Stomach smooth muscle (tissue), 2 donors: ENCODE results near the gene TEX19.
A peak's percentile ranks its signal among the peaks of the same experiment; 100 is the strongest.
"Not testable (repeated sequence)": the region's sequence is repeated elsewhere in the genome, so short reads cannot be mapped to it uniquely, and the experiment has no call there.

Experiments
- H3K27ac ChIP-seq: one replicate; pipeline ENCODE4 v1.7.0; 2013; ENCODE audit warnings: mild to moderate bottlenecking, low read length, inconsistent platforms
- H3K27me3 ChIP-seq, 2 donors: one replicate each; pipeline ENCODE4 v1.7.0; 2013; ENCODE audit warnings: low read length in 2 of 2; ENCODE audit not compliant: insufficient read depth in 2 of 2, control insufficient read depth in 1 of 2
- H3K36me3 ChIP-seq, 2 donors: one replicate each; pipeline ENCODE4 v1.7.0; 2013; ENCODE audit warnings: low read length in 2 of 2; ENCODE audit not compliant: control insufficient read depth in 2 of 2, insufficient read depth in 2 of 2
- H3K4me1 ChIP-seq: one replicate; pipeline ENCODE4 v1.7.0; 2013; ENCODE audit warnings: low read length; ENCODE audit not compliant: control insufficient read depth, insufficient read depth
- H3K4me3 ChIP-seq, 2 donors: one replicate each; pipeline ENCODE4 v1.7.0; 2013; ENCODE audit warnings: low read length in 2 of 2
- H3K9ac ChIP-seq, 2 donors: one replicate each; pipeline ENCODE4 v1.7.0; 2013; ENCODE audit warnings: low read length in 2 of 2, mild to moderate bottlenecking in 1 of 2
- H3K9me3 ChIP-seq, 2 donors: one replicate each; pipeline ENCODE4 v1.7.0; 2013; ENCODE audit warnings: low read length in 2 of 2; ENCODE audit not compliant: control insufficient read depth in 2 of 2
- donor health status: healthy.
- donor health status: Pancreatic carcinoma.

TEX19 gene

DNA sequence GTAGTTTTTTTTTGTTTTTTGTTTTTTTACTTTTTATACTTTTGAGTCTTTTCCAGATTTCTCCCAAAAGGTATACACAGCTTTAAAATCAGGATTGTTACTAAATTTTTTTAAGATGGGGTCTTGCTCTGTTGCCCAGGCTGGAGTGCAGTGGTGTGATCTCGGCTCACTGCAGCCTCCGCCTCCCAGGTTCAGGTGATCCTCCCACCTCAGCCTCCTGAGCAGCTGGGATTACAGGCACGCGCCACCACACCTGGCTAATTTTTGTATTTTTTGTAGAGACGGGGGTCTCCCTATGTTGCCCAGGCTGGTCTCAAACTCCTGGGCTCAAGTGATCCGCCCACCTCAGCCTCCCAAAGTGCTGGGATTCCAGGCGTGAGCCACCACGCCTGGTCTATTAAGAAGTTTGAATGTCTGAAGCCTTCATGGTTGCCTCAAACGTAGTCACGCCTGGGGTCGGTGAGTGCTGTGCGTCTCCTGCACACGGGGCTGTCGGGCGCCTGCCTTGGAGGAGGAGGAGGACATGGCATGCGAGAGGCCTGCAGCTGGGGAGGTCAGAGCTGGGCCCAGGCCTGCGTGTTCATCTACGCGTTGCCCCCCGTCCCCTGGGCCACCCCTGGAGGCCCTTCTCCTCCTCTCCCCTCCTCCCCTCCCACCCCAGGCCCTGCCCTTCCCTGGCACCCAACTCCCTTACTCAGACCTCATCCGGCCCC, 23.3 kb downstream of the TEX19 start:
- not testable (repeated sequence) for H3K4me3 ChIP-seq, H3K9me3 ChIP-seq, H3K36me3 ChIP-seq, H3K9ac ChIP-seq, H3K27ac ChIP-seq
- Histone ChIP-seq H3K27me3 (peaks cover 27 to 47% of the 10 kb centered on the region in 2 donors), H3K4me1 (peaks cover 22% of the 10 kb centered on the region)

DNA sequence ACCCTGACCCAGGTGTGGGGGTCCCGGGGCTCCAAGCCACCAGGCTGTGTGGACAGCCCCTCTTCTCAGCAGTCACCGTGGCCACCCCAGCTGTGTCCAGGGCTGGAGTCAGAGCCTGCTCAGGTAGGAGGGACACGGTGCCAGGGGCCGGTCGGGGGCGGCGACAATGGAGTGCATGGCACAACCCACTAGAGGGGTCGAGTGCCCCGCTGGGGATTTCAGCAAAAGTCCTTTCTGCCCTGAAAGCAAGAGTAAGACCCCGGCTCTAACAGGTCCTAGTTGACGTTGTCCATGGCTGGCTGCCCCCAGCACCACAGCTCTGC, 23.8 kb downstream of the TEX19 start:
- Histone ChIP-seq H3K4me3 (no peak overlapping the region), H3K4me1 (peaks cover 22% of the 10 kb centered on the region), H3K27me3 (peaks cover 27 to 47% of the 10 kb centered on the region in 2 donors)

DNA sequence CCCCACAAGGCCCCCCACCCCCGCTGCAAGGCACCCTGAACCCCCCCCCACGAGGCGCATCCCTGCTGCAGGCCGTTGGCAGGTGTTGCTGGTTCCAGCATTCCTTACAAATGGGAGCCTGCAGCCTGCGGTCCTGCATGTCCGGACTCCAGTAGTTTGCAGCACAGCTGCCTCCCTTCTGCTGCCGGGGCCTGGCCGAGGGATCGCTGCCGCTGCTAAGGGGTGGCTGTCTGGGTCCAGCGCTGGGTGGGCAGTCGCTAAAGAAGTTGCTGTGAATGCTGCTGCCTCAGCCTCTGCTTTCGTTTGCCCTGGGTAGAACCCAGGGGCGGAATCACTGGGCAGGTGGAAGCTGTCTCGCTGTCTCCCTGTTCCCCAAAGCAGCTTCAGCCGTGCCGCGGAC, 24.4 kb downstream of the TEX19 start:
- Histone ChIP-seq H3K4me1 (peaks cover 22% of the 10 kb centered on the region), H3K36me3 (no peaks in the 10 kb centered on the region), H3K27ac (no peak overlapping the region), H3K9ac (no peak overlapping the region), H3K27me3 (peaks cover 25 to 43% of the 10 kb centered on the region in 2 donors), H3K9me3 (no peaks in the 10 kb centered on the region), H3K4me3 (no peak overlapping the region)

More for the DNA sequence above, 23.8 kb downstream of the TEX19 start:
- Histone ChIP-seq H3K27ac (no peak overlapping the region), H3K36me3 (no peaks in the 10 kb centered on the region), H3K9ac (no peak overlapping the region), H3K9me3 (no peaks in the 10 kb centered on the region)

DNA sequence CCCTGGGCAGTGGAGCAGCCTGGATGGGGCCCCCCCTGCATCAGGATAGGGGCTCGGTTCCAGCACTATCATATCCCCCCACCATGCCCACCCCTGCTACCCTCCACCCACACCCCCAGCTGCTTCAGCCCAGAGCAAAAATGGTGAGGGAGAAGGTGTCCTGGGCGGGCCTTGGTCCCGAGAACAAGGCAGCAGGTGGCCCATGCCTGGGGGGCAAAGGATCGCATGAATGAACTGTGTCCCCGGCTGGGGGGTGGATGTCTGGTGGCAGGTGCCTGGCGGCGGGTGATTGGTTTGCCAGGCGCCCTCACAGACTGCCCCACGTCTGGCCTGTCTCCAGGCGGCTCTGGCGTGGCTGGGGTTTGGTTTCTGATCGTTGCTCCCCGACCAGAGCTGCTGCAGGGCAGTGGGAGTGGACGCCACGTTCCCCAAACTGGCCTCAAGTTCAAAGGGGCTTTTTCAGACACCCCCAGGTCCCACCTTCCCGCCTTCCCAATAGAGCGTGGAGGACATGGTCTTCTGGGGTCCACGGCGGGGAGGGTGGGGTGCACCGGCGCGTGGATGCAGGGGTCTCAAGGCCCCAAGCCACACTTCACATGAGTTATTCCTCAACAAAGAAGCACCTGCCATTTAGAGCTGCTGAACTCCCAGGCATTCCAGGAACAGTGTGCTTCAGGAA, 25.1 kb downstream of the TEX19 start:
- Histone ChIP-seq H3K9me3 (no peaks in the 10 kb centered on the region), H3K4me3 (no peak overlapping the region), H3K27ac (no peak overlapping the region), H3K27me3 (peaks cover 21 to 38% of the 10 kb centered on the region in 2 donors), H3K36me3 (no peaks in the 10 kb centered on the region), H3K4me1 (peaks cover 22% of the 10 kb centered on the region), H3K9ac (no peak overlapping the region)

DNA sequence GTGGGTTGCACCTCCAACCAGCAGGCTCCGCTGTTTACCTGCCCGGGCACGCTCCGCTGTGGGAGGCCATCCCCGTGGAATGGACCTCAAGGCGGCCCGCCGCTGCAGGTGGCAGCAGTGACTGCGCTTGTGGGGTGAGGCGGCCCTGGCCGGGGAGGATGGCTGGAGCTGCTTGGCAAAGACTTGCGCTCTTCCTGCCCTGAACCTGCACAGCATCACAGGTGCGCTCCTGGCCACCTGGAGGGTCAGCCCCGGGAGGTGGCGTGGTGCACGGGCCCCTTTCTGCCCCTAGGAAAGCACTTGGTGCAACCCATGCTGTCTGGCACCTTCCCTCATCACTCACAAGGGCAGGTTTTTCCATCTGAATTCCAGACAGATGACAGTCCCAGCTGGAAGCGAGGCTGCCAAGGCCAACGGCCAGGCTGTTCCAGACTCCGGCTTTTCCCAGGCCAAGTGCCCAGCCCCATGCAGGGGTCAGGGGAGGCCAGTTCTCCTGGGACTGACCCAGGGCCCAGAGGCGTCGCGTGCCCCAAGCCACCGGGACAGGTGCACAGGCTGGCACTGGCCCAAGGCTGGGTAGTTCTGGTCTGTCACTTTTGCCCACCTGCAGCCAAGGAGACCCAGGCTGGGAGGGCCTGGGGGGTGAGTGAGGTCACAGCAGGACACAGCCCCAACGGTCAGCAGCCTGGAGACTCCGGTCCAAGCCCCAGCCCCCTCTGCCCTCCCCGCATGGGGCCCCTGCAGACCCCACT, 25.9 kb downstream of the TEX19 start:
- Histone ChIP-seq H3K9me3 (no peaks in the 10 kb centered on the region), H3K27me3 (peaks cover 16 to 33% of the 10 kb centered on the region in 2 donors), H3K36me3 (no peaks in the 10 kb centered on the region), H3K4me3 (no peak overlapping the region), H3K4me1 (peaks cover 22% of the 10 kb centered on the region), H3K27ac (no peak overlapping the region), H3K9ac (no peak overlapping the region)

DNA sequence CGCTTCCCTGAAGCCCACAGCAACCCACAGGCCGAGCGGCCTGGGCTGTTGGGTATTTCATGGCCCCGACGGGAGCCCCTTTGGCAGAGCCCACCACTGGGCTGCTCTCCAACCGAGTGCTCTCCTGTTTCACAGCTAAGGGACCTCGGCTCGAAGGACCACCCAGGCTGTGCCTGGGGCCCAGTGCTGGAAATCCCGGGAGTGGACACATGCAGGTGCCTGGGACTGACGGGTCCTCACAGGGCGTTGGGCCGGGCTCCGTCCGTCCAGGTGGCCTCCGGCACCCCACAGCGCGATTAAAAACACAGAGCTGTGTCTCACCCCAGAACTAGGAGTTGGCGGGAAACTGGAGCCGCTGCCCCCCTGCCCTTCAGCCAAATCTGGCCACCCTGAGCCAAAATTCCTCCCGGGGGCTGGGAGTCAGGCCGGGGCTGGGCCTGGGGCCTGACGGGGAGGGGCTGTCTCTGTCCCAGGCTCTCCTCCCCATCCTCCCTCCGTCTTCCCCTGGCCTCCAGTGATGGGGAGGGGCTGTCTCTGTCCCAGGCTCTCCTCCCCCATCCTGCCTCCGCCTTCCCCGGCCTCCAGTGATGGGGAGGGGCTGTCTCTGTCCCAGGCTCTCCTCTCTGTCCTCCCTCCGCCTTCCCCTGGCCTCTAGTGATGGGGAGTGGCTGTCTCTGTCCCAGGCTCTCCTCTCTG, 26.7 kb downstream of the TEX19 start:
- no peaks in the 10 kb centered on the region for H3K9me3 ChIP-seq
- peak overlapping the region in 1 of 2 donors; percentile 15 for H3K4me3 ChIP-seq
- no peaks in the 10 kb centered on the region for H3K36me3 ChIP-seq
- peaks cover 22% of the 10 kb centered on the region for H3K4me1 ChIP-seq
- no peak overlapping the region for H3K9ac ChIP-seq
- no peak overlapping the region for H3K27ac ChIP-seq
- peaks cover 15 to 29% of the 10 kb centered on the region in 2 donors for H3K27me3 ChIP-seq

DNA sequence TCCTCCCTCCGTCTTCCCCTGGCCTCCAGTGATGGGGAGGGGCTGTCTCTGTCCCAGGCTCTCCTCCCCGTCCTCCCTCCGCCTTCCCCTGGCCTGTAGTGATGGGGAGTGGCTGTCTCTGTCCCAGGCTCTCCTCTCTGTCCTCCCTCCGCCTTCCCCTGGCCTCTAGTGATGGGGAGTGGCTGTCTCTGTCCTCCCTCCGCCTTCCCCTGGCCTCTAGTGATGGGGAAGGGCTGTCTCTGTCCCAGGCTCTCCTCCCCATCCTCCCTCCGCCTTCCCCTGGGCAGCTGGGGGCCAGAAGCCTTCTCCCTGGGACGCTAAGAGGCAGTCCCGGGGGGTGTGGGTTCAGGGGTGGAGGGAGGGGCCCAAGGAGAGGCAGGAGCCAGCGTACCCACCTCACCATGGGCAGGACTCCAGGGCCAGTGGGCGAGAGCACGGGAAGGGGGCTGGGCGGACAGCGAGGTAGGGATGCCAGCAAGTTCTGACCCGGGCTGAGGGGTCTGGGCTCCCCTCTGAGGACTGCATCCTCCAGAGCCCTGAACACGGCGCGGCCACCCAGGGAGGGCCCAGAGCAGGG, 27.3 kb downstream of the TEX19 start:
- H3K27ac ChIP-seq, result no peak overlapping the region
- H3K4me1 ChIP-seq, result peaks cover 22% of the 10 kb centered on the region

DNA sequence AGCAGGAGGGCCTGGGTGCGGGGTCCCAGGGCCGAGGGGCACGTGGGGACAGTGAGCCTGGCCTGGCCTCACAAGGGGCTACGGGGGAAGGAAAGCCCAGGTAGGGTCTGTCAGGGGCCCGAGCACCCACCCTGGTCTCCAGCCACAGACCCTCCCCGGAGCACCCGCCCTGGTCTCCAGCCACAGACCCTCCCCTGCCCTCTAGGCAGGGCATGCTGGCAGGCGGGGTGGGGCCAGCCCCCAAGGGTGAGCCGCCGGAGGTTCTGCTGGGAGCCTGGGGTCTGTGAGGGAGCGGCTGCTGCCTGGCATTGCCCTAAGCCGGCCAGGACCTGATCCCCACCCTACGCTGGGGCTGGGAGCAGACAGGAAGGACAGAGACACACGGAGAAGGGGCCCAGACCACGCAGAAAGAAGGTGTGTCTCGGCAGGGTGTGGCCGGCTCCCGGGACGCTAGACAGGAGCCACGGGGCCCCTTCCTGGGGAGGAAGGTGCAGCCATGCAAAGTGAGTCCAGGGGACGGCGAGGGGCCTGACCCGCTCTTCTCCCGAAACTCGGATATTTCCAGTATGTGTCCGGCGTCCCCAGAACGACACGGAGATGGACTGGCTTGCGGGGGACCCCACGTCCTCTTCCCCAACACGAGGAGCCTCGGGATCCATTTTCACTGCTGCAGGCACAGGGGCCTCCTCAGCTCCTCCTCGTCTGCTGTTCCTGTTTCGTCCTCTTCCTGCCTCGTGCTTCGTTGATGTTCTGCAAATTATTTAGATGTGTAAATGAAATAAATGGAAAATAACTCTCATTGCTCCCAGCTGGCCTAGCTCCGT, 28.0 kb downstream of the TEX19 start:
- Histone ChIP-seq H3K27ac (no peak overlapping the region), H3K4me3 (peak overlapping the region in 1 of 2 donors; percentile 22), H3K4me1 (peaks cover 20% of the 10 kb centered on the region), H3K27me3 (peaks cover 12 to 27% of the 10 kb centered on the region in 2 donors), H3K9ac (no peak overlapping the region), H3K36me3 (peaks cover 0 to 1% of the 10 kb centered on the region in 2 donors), H3K9me3 (no peaks in the 10 kb centered on the region)

More for the DNA sequence above, 27.3 kb downstream of the TEX19 start:
- Histone ChIP-seq H3K4me3 (peak overlapping the region in 1 of 2 donors; percentile 22), H3K36me3 (no peaks in the 10 kb centered on the region), H3K27me3 (peaks cover 13 to 27% of the 10 kb centered on the region in 2 donors), H3K9ac (no peak overlapping the region), H3K9me3 (no peaks in the 10 kb centered on the region)

DNA sequence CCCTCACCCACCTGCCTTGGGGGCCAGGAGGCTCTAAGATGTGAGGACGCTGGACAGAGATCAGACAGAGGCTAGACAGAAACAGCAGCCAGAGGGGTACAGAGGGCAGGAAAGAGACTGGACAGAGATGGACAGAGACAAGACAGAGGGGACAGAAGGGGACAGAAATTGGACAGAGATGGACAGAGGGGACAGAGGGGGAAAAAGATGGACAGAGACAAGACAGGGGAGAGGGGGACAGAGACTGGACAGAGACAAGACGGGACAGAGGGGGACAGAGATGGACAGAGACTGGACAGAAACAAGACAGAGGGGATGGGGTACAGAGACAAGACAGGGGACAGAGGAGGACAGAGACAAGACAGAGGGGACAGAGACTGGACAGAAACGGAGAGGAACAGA, 28.7 kb downstream of the TEX19 start:
- H3K9me3 ChIP-seq, result no peaks in the 10 kb centered on the region
- no peak overlapping the region for H3K4me3 ChIP-seq
- H3K4me1 ChIP-seq, result peaks cover 20% of the 10 kb centered on the region
- peaks cover 12 to 27% of the 10 kb centered on the region in 2 donors for H3K27me3 ChIP-seq
- no peak overlapping the region for H3K27ac ChIP-seq
- H3K9ac ChIP-seq, result no peak overlapping the region
- H3K36me3 ChIP-seq, result peaks cover 0 to 3% of the 10 kb centered on the region in 2 donors
